GM13977 (cell line): ENCODE measurements around the gene KCNAB1.

ENCODE experiments used
- DNase-seq: peaks from one replicate; pipeline ENCODE4 v3.0.0; 2012; ENCODE audit warnings: low spot score
- CTCF ChIP-seq: IDR thresholded peaks from 2 replicates; pipeline ENCODE4 v1.5.1; 2012; ENCODE audit warnings: mild to moderate bottlenecking, control low read depth; ENCODE audit not compliant: insufficient read depth; ENCODE audit errors: extremely low read depth, missing control alignments
- in situ Hi-C: fragments of 300-500 bp; cut with MboI; formaldehyde crosslinking; loops from one replicate; pipeline ENCODE4 v1.12.0; 2022; ENCODE audit warnings: low sequenced_read_pairs, low pct_unique_long_range_greater_than_20kb, mixed read lengths, inconsistent platforms; ENCODE audit not compliant: unreplicated experiment

KCNAB1 gene

DNA sequence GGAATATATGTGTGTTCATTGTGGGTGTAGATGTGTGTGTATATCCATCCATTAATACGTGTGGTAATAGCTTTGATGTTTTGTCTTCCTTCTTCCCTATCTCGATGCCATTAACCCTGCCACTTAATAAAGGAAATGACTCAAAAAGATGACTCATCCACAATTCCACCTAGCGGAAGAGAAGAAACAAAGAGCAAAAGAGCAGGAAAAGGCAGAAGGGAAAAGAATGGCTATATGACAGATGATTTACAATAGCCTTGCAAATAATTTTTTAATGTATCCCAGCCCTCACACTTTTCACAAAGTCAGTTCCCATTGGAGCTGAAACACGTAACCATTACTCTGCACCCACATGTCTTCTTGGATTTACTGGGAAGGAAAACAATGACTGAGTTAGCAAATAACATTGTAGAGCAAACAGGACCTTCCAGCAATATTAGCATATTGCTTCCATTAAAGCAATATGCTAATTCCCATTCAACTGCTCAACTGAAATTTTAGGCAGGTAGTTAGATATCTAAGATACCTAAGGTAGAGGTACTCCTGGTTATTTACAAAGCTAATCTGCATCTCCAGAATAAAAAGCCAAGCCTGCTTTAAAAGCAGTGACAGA lies 197.2 kb downstream of the KCNAB1 start:
- no peak for TF ChIP-seq CTCF
- no peak for DNase-seq
- in situ Hi-C loops = no loop called here

- no peak for DNase-seq
- in situ Hi-C loops = no loop called here
- TF ChIP-seq CTCF = no peak
Observed at GRCh38 chr3:156321945-156322344, 201.6 kb downstream of the KCNAB1 start.

- DNase-seq = no peak
- no peak for TF ChIP-seq CTCF
- in situ Hi-C loops = no loop called here
Observed at GRCh38 chr3:156323466-156323865, 203.1 kb downstream of the KCNAB1 start.

DNA sequence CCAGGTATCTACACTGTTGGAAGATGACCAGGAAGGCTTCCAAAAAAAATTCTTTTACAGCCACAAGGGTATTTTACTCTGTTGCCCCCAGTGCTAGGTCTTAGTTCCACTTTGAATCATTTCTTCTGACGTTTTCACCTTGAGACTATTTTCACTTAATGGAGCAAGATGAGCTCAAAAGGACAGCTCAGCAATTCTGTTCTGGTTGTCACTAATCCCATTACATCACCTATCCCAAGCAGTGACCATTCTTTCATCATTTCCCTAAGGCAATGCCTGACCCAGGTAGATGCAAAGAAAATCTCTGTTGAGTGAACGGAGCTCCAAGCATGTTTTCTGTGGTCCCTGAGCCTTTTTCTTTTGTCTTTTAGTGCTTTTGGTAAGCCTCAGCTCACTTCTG lies 210.0 kb downstream of the KCNAB1 start:
- DNase-seq = no peak
- in situ Hi-C loops = no loop called here
- no peak for TF ChIP-seq CTCF

DNA sequence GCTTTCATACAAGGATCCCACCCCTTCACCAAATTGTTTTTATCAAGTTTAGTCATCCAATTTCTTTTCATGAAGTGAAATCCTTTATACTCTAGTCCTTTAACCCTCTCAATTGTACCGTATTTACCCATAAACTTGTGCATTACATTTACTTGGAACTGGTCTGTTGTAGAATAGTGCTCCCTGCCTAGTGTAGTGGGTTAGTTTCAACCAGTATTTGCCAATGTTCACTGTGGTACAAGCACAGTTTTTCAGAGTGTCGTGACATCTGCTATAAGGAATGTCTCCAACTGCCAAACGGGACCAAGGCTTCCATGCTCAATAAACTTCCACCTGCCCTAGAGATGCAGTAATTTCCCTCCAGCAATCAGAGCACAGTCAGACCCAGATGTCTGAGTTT lies 211.9 kb downstream of the KCNAB1 start:
- DNase-seq = no peak
- in situ Hi-C loops = no loop called here
- TF ChIP-seq CTCF = no peak

DNA sequence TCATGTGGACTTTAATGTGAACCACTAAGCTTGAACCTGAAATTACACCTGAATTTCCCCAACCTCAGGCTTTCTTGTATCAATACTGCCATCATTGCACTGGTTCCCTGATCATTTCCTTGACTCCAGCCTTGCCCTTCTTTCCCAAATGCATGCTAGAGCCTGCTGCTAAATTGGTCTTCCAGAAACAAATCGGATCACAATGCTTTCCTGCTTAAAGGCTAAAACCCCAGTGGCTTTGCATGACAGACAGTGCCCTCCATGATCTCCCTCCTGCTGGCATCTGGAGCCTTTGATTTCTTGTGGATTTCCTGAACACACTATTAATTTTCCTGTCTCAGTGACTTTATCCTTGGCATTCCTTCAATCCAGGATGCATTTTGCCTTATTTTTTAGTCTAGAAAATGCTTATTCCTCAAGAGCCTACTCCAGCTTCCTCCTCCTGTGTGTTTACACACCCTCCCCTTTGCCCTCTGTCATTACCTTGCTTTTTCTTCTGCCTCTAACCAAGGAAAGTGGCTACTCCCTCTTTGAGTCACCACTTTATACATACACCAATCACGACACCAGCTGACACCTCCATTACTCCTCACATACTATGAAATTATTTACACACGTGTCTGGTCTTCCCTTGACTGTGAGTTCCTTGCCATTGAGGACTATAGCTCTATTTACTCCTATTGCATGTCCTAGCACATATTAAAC lies 214.6 kb downstream of the KCNAB1 start:
- in situ Hi-C loops = no loop called here
- TF ChIP-seq CTCF = no peak
- DNase-seq = no peak

- in situ Hi-C loops = no loop called here
- no peak for DNase-seq
- TF ChIP-seq CTCF = no peak
Observed at GRCh38 chr3:156339491-156339890, 219.1 kb downstream of the KCNAB1 start.
